SK-N-SH (cell line): ENCODE results near the gene GPANK1. TPM values are rescaled to one million over a fixed set of nuclear protein-coding genes. Genes with fewer than 3 reads are reported as not detected.

ENCODE experiments used
- CTCF ChIA-PET: fragments of 300-600, 350-600 bp; formaldehyde crosslinking; extraction: SDS; loops from one replicate; lab custom pipeline; 2021; lab: Yijun Ruan, JAX
- POLR2A ChIA-PET: fragments of 350-600 bp; sonication (Branson Sonifier 250); formaldehyde crosslinking; extraction: SDS; loops from one replicate; lab custom pipeline; 2020; ENCODE audit warnings: antibody characterized with exemption, inconsistent platforms; lab: Yijun Ruan, JAX
- DNase-seq: peaks from one replicate; pipeline ENCODE4 v3.0.0; 2012
- H2AFZ ChIP-seq: fragments of 200-600 bp; sonication (generic); 2 replicates; pipeline ENCODE4 v1.8.1; 2016; ENCODE audit warnings: antibody characterized with exemption, mild to moderate bottlenecking, low read depth
- H3F3A ChIP-seq: fragments of 200-600 bp; sonication (generic); replicated peaks from 2 replicates; pipeline ENCODE3; 2016; ENCODE audit warnings: antibody characterized with exemption, mild to moderate bottlenecking; ENCODE audit not compliant: insufficient read depth
- H3K27ac ChIP-seq, 2 experiments: fragments of 200-500 bp in 1 of 2; fragments of 200-600 bp in 1 of 2; sonication (Bioruptor generic) in 1 of 2; sonication (generic), shearing (Covaris generic) in 1 of 2; 2 replicates each; pipeline versions ENCODE4 v1.5.1 to v1.6.1; 2014 to 2016; ENCODE audit warnings: low read depth in 2 of 2, inconsistent platforms in 1 of 2, low read length in 1 of 2, mild to moderate bottlenecking in 1 of 2, mixed read lengths in 1 of 2
- H3K27me3 ChIP-seq: fragments of 200-600 bp; sonication (generic), shearing (Covaris generic); 2 replicates; pipeline ENCODE4 v1.6.1; 2016; ENCODE audit warnings: mixed run types; ENCODE audit not compliant: insufficient read depth
- H3K36me3 ChIP-seq, 2 experiments: fragments of 200-500 bp in 1 of 2; fragments of 200-600 bp in 1 of 2; sonication (Bioruptor generic) in 1 of 2; sonication (generic) in 1 of 2; replicated peaks in 1 of 2; 2 replicates each; pipeline versions ENCODE3 to v1.5.1; 2014 to 2016; ENCODE audit warnings: low read length in 1 of 2, mild to moderate bottlenecking in 1 of 2; ENCODE audit not compliant: insufficient read depth in 2 of 2, control insufficient read depth in 1 of 2
- H3K4me1 ChIP-seq, 2 experiments: fragments of 200-500 bp in 1 of 2; fragments of 200-600 bp in 1 of 2; sonication (Bioruptor generic) in 1 of 2; sonication (generic), shearing (Covaris generic) in 1 of 2; 2 replicates each; pipeline versions ENCODE4 v1.5.1 to v1.6.1; 2014 to 2016; ENCODE audit warnings: low read depth in 1 of 2, low read length in 1 of 2, mixed run types in 1 of 2; ENCODE audit not compliant: insufficient read depth in 2 of 2, control insufficient read depth in 1 of 2
- H3K4me2 ChIP-seq: fragments of 200-600 bp; sonication (generic), shearing (Covaris generic); 2 replicates; pipeline ENCODE4 v1.6.1; 2017; ENCODE audit warnings: mixed run types
- H3K4me3 ChIP-seq, 2 experiments: fragments of 200-500 bp in 1 of 2; fragments of 200-600 bp in 1 of 2; sonication (Bioruptor generic) in 1 of 2; sonication (generic), shearing (Covaris generic) in 1 of 2; 2 replicates each; pipeline versions ENCODE4 v1.5.1 to v1.8.1; 2014 to 2016; ENCODE audit warnings: low read depth in 2 of 2, inconsistent platforms in 1 of 2, low read length in 1 of 2, mild to moderate bottlenecking in 1 of 2, mixed read lengths in 1 of 2, moderate library complexity in 1 of 2
- H3K79me2 ChIP-seq: fragments of 200-600 bp; sonication (generic); 2 replicates; pipeline ENCODE4 v1.8.1; 2017; ENCODE audit warnings: mild to moderate bottlenecking; ENCODE audit not compliant: insufficient read depth
- H3K9ac ChIP-seq: fragments of 200-600 bp; sonication (generic); 2 replicates; pipeline ENCODE4 v1.6.1; 2017; ENCODE audit warnings: mixed run types
- H3K9me2 ChIP-seq: fragments of 200-600 bp; sonication (generic); 2 replicates; pipeline ENCODE4 v1.6.1; 2017; ENCODE audit warnings: mixed run types
- H3K9me3 ChIP-seq: fragments of 200-600 bp; sonication (generic); 2 replicates; pipeline ENCODE4 v1.6.1; 2017; ENCODE audit warnings: mixed run types, mild to moderate bottlenecking, moderate library complexity
- H4K20me1 ChIP-seq: fragments of 200-600 bp; sonication (generic); 2 replicates; pipeline ENCODE4 v1.6.1; 2017; ENCODE audit warnings: mild to moderate bottlenecking, mixed run types; ENCODE audit not compliant: insufficient read depth
- CHD2 ChIP-seq: fragments of 150-350 bp; IDR thresholded peaks from 2 replicates; pipeline ENCODE4 v1.6.1; 2018; ENCODE audit warnings: low read length; ENCODE audit not compliant: partially characterized antibody
- CTCF ChIP-seq: fragments of 200-600 bp; sonication (generic); IDR thresholded peaks from 2 replicates; pipeline ENCODE4 v1.6.1; 2017; ENCODE audit warnings: antibody characterized with exemption, mild to moderate bottlenecking, moderate library complexity
- FOSL2 ChIP-seq: IDR thresholded peaks from 2 replicates; pipeline ENCODE4 v1.4.0; 2012; ENCODE audit warnings: low read depth, mild to moderate bottlenecking, moderate library complexity, borderline replicate concordance
- FOXJ3 ChIP-seq: sonication (generic); formaldehyde crosslinking; IDR thresholded peaks from 2 replicates; pipeline ENCODE4 v1.5.1; 2020; ENCODE audit warnings: mild to moderate bottlenecking, missing genetic modification reagents
- FOXM1 ChIP-seq: IDR thresholded peaks from 2 replicates; pipeline ENCODE4 v1.4.0; 2012; ENCODE audit warnings: low read depth, mild to moderate bottlenecking
- IRF3 ChIP-seq: fragments of 150-350 bp; IDR thresholded peaks from 2 replicates; pipeline ENCODE4 v1.6.1; 2016; ENCODE audit warnings: mild to moderate bottlenecking, low read depth, low read length
- PBX3 ChIP-seq: IDR thresholded peaks from 2 replicates; pipeline ENCODE4; 2012
- REST ChIP-seq: IDR thresholded peaks from 2 replicates; pipeline ENCODE4 v1.6.1; 2012; ENCODE audit warnings: mild to moderate bottlenecking, low read depth, low read length, moderate library complexity
- RFX5 ChIP-seq: IDR thresholded peaks from 2 replicates; pipeline ENCODE4 v1.6.1; 2012; ENCODE audit warnings: mild to moderate bottlenecking, improper control_type of control experiment, low read length
- TAF1 ChIP-seq: IDR thresholded peaks from 2 replicates; pipeline ENCODE4 v1.6.1; 2012; ENCODE audit warnings: low read depth, mild to moderate bottlenecking, low read length, moderate library complexity, borderline replicate concordance
- TCF12 ChIP-seq: IDR thresholded peaks from 2 replicates; pipeline ENCODE4 v1.4.0; 2012
- USF1 ChIP-seq: IDR thresholded peaks from 2 replicates; pipeline ENCODE4 v1.4.0; 2012; ENCODE audit warnings: low read depth, borderline replicate concordance
- YY1 ChIP-seq: IDR thresholded peaks from 2 replicates; pipeline ENCODE4 v1.4.0; 2012; ENCODE audit warnings: low read depth, mild to moderate bottlenecking
- WGBS: methylation state at CpG from one replicate; pipeline ENCODE4 v1.1.6; 2017; ENCODE audit warnings: low lambda C conversion rate; 5-methylcytosine and 5-hydroxymethylcytosine counted together
- polyA plus RNA-seq, 3 experiments: library from polyadenylated mRNA; depleted of rRNA; stranded (reverse); fragments of >200 nt; gene quantifications; 2 replicates each; pipeline ENCODE4 v1.2.3, GENCODE V29; 2012

GPANK1 gene
- polyA plus RNA-seq, 1 of the 3 experiments (the other 2 are of a cell fraction): 19.1 TPM

- TF ChIP-seq REST (0 out of 2 replicates have a peak, but pooled peaks have one; percentile 32), CHD2 (no peak)
Observed at GRCh38 chr6:31620586-31621319, 44.0 kb downstream of the GPANK1 start, which contains the start of gene PRRC2A (continued).

- Histone ChIP-seq H3F3A (peaks cover 16% of the 10 kb centered on the region), H3K9ac (peak overlapping the region; percentile 93), H3K4me3 (peak overlapping the region; percentile 68 to 75), H3K9me3 (no peaks in the 10 kb centered on the region), H3K36me3 (peaks cover 25 to 35% of the 10 kb centered on the region in 2 experiments), H3K9me2 (no peaks in the 10 kb centered on the region), H3K27me3 (no peaks in the 10 kb centered on the region), H3K27ac (peak overlapping the region; percentile 99), H3K4me2 (peak overlapping the region; percentile 77), H3K4me1 (peaks cover 10 to 11% of the 10 kb centered on the region in 2 experiments), H3K79me2 (peaks cover 44% of the 10 kb centered on the region), H2AFZ (peak overlapping the region; percentile 87), H4K20me1 (peaks cover 28% of the 10 kb centered on the region)
- 1% methylated on average over 49 of the region's 50 CpGs for WGBS
- ChIA-PET CTCF (interaction anchor here (1.0 kb wide), 2 partner anchors 22 to 73 kb away, joined by 3 to 4 read pairs; partner anchors contain the start of gene ATP6V1G2), POLR2A (interaction anchor here (0.8 to 4.0 kb wide), 4 partner anchors 9 to 79 kb away, joined by 3 to 18 read pairs (median 5); partner anchors contain the start of genes BAG6 and DDX39B)
- DNase-seq: peak; percentile 96
- TF ChIP-seq PBX3 (peak; percentile 25; the same call in 1 of the 2 replicates), IRF3 (no peak), RFX5 (peak; percentile 87), USF1 (no peak), FOXM1 (no peak), TAF1 (peak; percentile 43; the same call in 1 of the 2 replicates), YY1 (no peak), REST (no peak), CTCF (no peak), FOXJ3 (CRISPR knock-in tag) (no peak), TCF12 (no peak), FOSL2 (no peak)
Observed at GRCh38 chr6:31619805-31620585, 44.8 kb downstream of the GPANK1 start.
